GM12872 (cell line): Measurements from ENCODE around the gene AP3B1.

Experiments
- CTCF ChIP-seq: IDR thresholded peaks from 3 replicates; pipeline ENCODE4 v1.5.1; 2011; ENCODE audit warnings: low read depth, mild to moderate bottlenecking, low read length, moderate library complexity; ENCODE audit not compliant: insufficient read depth

Gene AP3B1

GRCh38 chr5:77990020-77990419, 304.5 kb downstream of the AP3B1 start:
- no peak for TF ChIP-seq CTCF

- no peak for TF ChIP-seq CTCF
Measured at GRCh38 chr5:77987988-77988387, 306.5 kb downstream of the AP3B1 start.

- no peak for TF ChIP-seq CTCF
Measured at GRCh38 chr5:77987331-77987730, 307.2 kb downstream of the AP3B1 start.

GRCh38 chr5:77986261-77986660, 308.2 kb downstream of the AP3B1 start:
- TF ChIP-seq CTCF, result no peak

GRCh38 chr5:77985247-77985646, 309.3 kb downstream of the AP3B1 start:
- no peak for TF ChIP-seq CTCF

- TF ChIP-seq CTCF, result no peak
Measured at GRCh38 chr5:77984587-77984986, 309.9 kb downstream of the AP3B1 start.

GRCh38 chr5:77983482-77984199, 310.9 kb downstream of the AP3B1 start:
- no peak for TF ChIP-seq CTCF

- TF ChIP-seq CTCF, result no peak
Measured at GRCh38 chr5:77981820-77982219, 312.7 kb downstream of the AP3B1 start.
